Head of caudate nucleus (tissue), 42 donors: ENCODE results near the gene WIZ.
"Not testable (repeated sequence)": the region's sequence is repeated elsewhere in the genome, so short reads cannot be mapped to it uniquely, and the experiment has no call there.

Experiments
- DNase-seq, 42 donors: peaks; one replicate each; pipeline versions ENCODE4 v3.0.0 to v3.0.0-alpha.2; 2020 to 2021; ENCODE audit warnings: mixed read lengths in 7 of 42
- intact Hi-C: fragments of 100-400 bp; cut with DNase I; formaldehyde crosslinking; loops from one replicate; pipeline ENCODE4 v1.15.0; 2022

The WIZ gene

GRCh38 chr19:15422296-15423075 is 27.3 kb downstream of the WIZ start:
- intact Hi-C loops: loop anchor here (10.0 kb wide), 2 partner anchors 132 to 158 kb away; no protein-coding TSS in a partner anchor

GRCh38 chr19:15421721-15422260 is 28.0 kb downstream of the WIZ start:
- intact Hi-C loops: loop anchor here (10.0 kb wide), 2 partner anchors 133 to 157 kb away; no protein-coding TSS in a partner anchor

More at GRCh38 chr19:15422296-15423075, 27.3 kb downstream of the WIZ start:
- no peak for DNase-seq

GRCh38 chr19:15421136-15421695 is 28.5 kb downstream of the WIZ start:
- intact Hi-C loops: loop anchor here (10.0 kb wide), 2 partner anchors 134 to 156 kb away; no protein-coding TSS in a partner anchor
- DNase-seq: no peak

More at GRCh38 chr19:15421721-15422260, 28.0 kb downstream of the WIZ start:
- DNase-seq: peak; percentile 70 to 95 (median 86)

- intact Hi-C loops: loop anchor here (5.0 to 10.0 kb wide), 3 partner anchors 42 to 155 kb away; partner anchors contain the start of gene AKAP8
- no peak for DNase-seq
Observed at GRCh38 chr19:15419413-15420025, 30.2 kb downstream of the WIZ start.

GRCh38 chr19:15418579-15419412 is 31.0 kb downstream of the WIZ start, which contains the start of gene AKAP8L:
Gene AKAP8L, minus strand, starts transcription at chr19:15418988. Its CDS starts 65 bp downstream, at chr19:15418923.
- intact Hi-C loops: loop anchor here (5.0 kb wide), 1 partner anchor 41 kb away; the partner anchor contains the start of gene AKAP8
- DNase-seq: peak; percentile 91 to 100 (median 97)

- intact Hi-C loops: loop anchor here (5.0 kb wide), 1 partner anchor 41 kb away; the partner anchor contains the start of gene AKAP8
- peak in 41 of 42 donors; percentile 31 to 82 (median 59) for DNase-seq
Observed at GRCh38 chr19:15418231-15418578, 31.6 kb downstream of the WIZ start.

- intact Hi-C loops: loop anchor here (5.0 kb wide), 1 partner anchor 40 kb away; the partner anchor contains the start of gene AKAP8
- DNase-seq: peak in 1 of 42 donors; percentile 21
Observed at GRCh38 chr19:15417699-15418098, 32.1 kb downstream of the WIZ start.

GRCh38 chr19:15412832-15413231 is 36.9 kb downstream of the WIZ start:
- DNase-seq: no peak
- intact Hi-C loops: no loop called here

GRCh38 chr19:15411351-15411750 is 38.4 kb downstream of the WIZ start:
- intact Hi-C loops, DNase-seq: not testable (repeated sequence)

GRCh38 chr19:15404780-15405211 is 45.0 kb downstream of the WIZ start:
- intact Hi-C loops: no loop called here
- peak in 5 of 42 donors; percentile 24 to 58 (median 48) for DNase-seq

- DNase-seq: peak in 1 of 42 donors; percentile 25
- intact Hi-C loops: no loop called here
Observed at GRCh38 chr19:15404097-15404779, 45.5 kb downstream of the WIZ start.

- peak in 1 of 42 donors; percentile 26 for DNase-seq
- intact Hi-C loops: no loop called here
Observed at GRCh38 chr19:15403151-15403531, 46.6 kb downstream of the WIZ start.

GRCh38 chr19:15402411-15403150 is 47.2 kb downstream of the WIZ start:
- intact Hi-C loops: no loop called here
- DNase-seq: peak in 1 of 42 donors; percentile 37

- intact Hi-C loops: no loop called here
Observed at GRCh38 chr19:15401397-15401710, 48.4 kb downstream of the WIZ start.

GRCh38 chr19:15400521-15401396 is 49.0 kb downstream of the WIZ start:
- intact Hi-C loops: no loop called here
- DNase-seq: peak in 1 of 42 donors; percentile 15

More at GRCh38 chr19:15401397-15401710, 48.4 kb downstream of the WIZ start:
- DNase-seq: peak in 1 of 42 donors; percentile 39

GRCh38 chr19:15399635-15400034 is 50.1 kb downstream of the WIZ start:
- DNase-seq: no peak
- intact Hi-C loops: no loop called here
